Activated CD4-positive, alpha-beta T cell treated with anti-CD3 and anti-CD28 coated beads for 36 hours (primary cell): ENCODE results near the gene SPTA1. TPM values are rescaled to one million over a fixed set of nuclear protein-coding genes. Genes with fewer than 3 reads are reported as not detected.

Experiments used
- ATAC-seq: fragments of 200-7000 bp; cut with Tn5 transposase; one replicate; pipeline ENCODE4 v1.10.0; 2021; ENCODE audit warnings: mild to moderate bottlenecking, moderate library complexity
- CTCF ChIA-PET: fragments of 350-600 bp; sonication (Branson Sonifier 250); formaldehyde crosslinking; loops from one replicate; lab custom pipeline; 2021; ENCODE audit warnings: antibody characterized with exemption; lab: Charles Lee
- POLR2A ChIA-PET: fragments of 350-600 bp; sonication (Branson Sonifier 250); formaldehyde crosslinking; loops from one replicate; lab custom pipeline; 2021; ENCODE audit warnings: antibody characterized with exemption, inconsistent platforms; lab: Charles Lee
- DNase-seq: peaks from one replicate; pipeline ENCODE4 v3.0.0-alpha.2; 2020
- H3K27ac Mint-ChIP-seq: one replicate; pipeline ENCODE4 v1.8.0; 2021; ENCODE audit warnings: mixed read lengths
- H3K27me3 Mint-ChIP-seq: one replicate; pipeline ENCODE4 v1.8.0; 2021; ENCODE audit warnings: mixed read lengths
- H3K36me3 Mint-ChIP-seq: one replicate; pipeline ENCODE4 v1.8.0; 2021; ENCODE audit warnings: low read depth, mixed read lengths
- H3K4me1 Mint-ChIP-seq: one replicate; pipeline ENCODE4 v1.8.0; 2021; ENCODE audit warnings: mixed read lengths
- H3K4me3 Mint-ChIP-seq: one replicate; pipeline ENCODE4 v1.8.0; 2021; ENCODE audit warnings: mild to moderate bottlenecking, moderate library complexity, mixed read lengths
- H3K9me3 Mint-ChIP-seq: one replicate; pipeline ENCODE4 v1.8.0; 2021; ENCODE audit warnings: low read depth, mixed read lengths
- intact Hi-C, 2 experiments: fragments of 100-400 bp; cut with DNase I in 1 of 2; cut with micrococcal nuclease in 1 of 2; formaldehyde crosslinking; loops; one replicate each; pipeline versions ENCODE4 v1.14.2 to v1.15.1; 2022 to 2024; cut with DNase I, micrococcal nuclease
- total RNA-seq, 2 experiments: library from RNA; stranded (reverse); gene quantifications; one replicate each; pipeline ENCODE4 v1.2.3, GENCODE V29; 2021

The SPTA1 gene
- total RNA-seq, 2 experiments from 2014 or later, result not detected

GRCh38 chr1:158570480-158570879 is 116.0 kb downstream of the SPTA1 start, which contains the start of gene OR6P1:
TSS of gene OR6P1 (minus strand) at chr1:158570580. CDS start at chr1:158563604, 6,976 bp downstream.
- ChIA-PET POLR2A (no interaction called here), CTCF (interaction anchor here (0.8 kb wide), 1 partner anchor 77 kb away, joined by 3 read pairs; no protein-coding TSS in a partner anchor)
- ATAC-seq, result no peak
- Mint-ChIP-seq H3K27ac (no peak within 1 kb of the TSS), H3K36me3 (no peaks in the 10 kb centered on the region), H3K9me3 (no peaks in the 10 kb centered on the region), H3K4me3 (no peak within 1 kb of the TSS), H3K4me1 (no peaks in the 10 kb centered on the region), H3K27me3 (peaks cover 22% of the 10 kb centered on the region)
- intact Hi-C loops, result no loop called here
- no peak for DNase-seq

DNA sequence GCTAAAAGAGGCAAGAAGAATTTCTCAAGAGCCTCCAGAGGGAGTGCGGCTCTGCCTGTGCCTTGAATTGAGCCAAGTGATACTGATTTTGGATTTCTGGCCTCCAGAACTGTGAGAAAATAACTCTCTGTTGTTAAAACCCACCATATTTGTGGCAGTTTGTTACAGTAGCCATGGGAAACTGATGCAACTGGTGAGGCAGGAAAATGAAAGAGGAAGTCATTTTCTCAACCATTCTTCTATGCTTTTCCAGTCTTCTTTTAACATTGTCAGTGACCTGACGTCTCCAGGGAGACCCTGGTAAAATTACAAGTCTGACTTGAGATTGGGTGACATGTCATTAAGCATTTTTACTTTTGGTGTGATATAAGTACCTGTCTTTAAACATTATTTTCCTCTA is 121.9 kb downstream of the SPTA1 start:
- Mint-ChIP-seq H3K27me3 (peaks cover 4% of the 10 kb centered on the region), H3K27ac (no peak overlapping the region), H3K4me1 (no peaks in the 10 kb centered on the region), H3K36me3 (no peaks in the 10 kb centered on the region), H3K4me3 (no peak overlapping the region), H3K9me3 (no peaks in the 10 kb centered on the region)
- ChIA-PET POLR2A (no interaction called here), CTCF (interaction anchor here (1.1 kb wide), 1 partner anchor 434 kb away, joined by 3 read pairs; no protein-coding TSS in a partner anchor)
- DNase-seq (no peak), ATAC-seq (no peak)
- intact Hi-C loops, result no loop called here

- ATAC-seq, result no peak
- POLR2A ChIA-PET, result no interaction called here
Observed at GRCh38 chr1:158563853-158564252, 122.7 kb downstream of the SPTA1 start.

More at GRCh38 chr1:158563853-158564252, 122.7 kb downstream of the SPTA1 start:
- intact Hi-C loops, result no loop called here
- no peak for DNase-seq
- Mint-ChIP-seq H3K4me1 (no peaks in the 10 kb centered on the region), H3K36me3 (no peaks in the 10 kb centered on the region), H3K27ac (no peak overlapping the region), H3K27me3 (peaks cover 6% of the 10 kb centered on the region), H3K9me3 (no peaks in the 10 kb centered on the region), H3K4me3 (no peak overlapping the region)
- CTCF ChIA-PET, result interaction anchor here (0.6 kb wide), 1 partner anchor 495 kb away, joined by 3 read pairs; no protein-coding TSS in a partner anchor

Other genes starting within 250 kb of the SPTA1 start
- not detected for gene OR10K1, start 224.9 kb downstream of the SPTA1 start, total RNA-seq
- not detected for gene OR10R2, start 214.5 kb downstream of the SPTA1 start, total RNA-seq
- gene OR6Y1, start 132.3 kb downstream of the SPTA1 start, total RNA-seq, result not detected
- gene OR6P1, start 116.1 kb downstream of the SPTA1 start, total RNA-seq, result not detected
- gene OR10X1, start 106.8 kb downstream of the SPTA1 start, total RNA-seq, result not detected
- gene OR10Z1, start 81.4 kb downstream of the SPTA1 start, total RNA-seq, result not detected
- gene OR6K2, start 13.9 kb upstream of the SPTA1 start, total RNA-seq, result not detected
- gene OR6K3, start 34.0 kb upstream of the SPTA1 start, total RNA-seq, result not detected
- gene OR6K6, start 68.0 kb upstream of the SPTA1 start, total RNA-seq, result not detected
- gene OR6N1, start 85.5 kb upstream of the SPTA1 start, total RNA-seq, result not detected
- gene OR6N2, start 94.5 kb upstream of the SPTA1 start, total RNA-seq, result not detected
- not detected for gene MNDA, start 144.6 kb upstream of the SPTA1 start, total RNA-seq
- gene PYHIN1, start 244.8 kb upstream of the SPTA1 start, total RNA-seq, result 1 to 10 TPM; 5.6 to 6.8 TPM